PFSK-1 (cell line): ENCODE data around the gene SS18L1.

ENCODE experiments used
- FOXP2 ChIP-seq: optimal IDR thresholded peaks from 2 replicates; pipeline ENCODE3; 2011; ENCODE audit warnings: borderline replicate concordance, control low read depth, inconsistent platforms; ENCODE audit not compliant: insufficient read depth; ENCODE audit errors: extremely low read length, extremely low read depth
- POLR2AphosphoS5 ChIP-seq: IDR thresholded peaks from 2 replicates; pipeline ENCODE4 v1.6.1; 2012; ENCODE audit warnings: low read depth, mild to moderate bottlenecking, control low read depth, low read length, moderate library complexity
- REST ChIP-seq, 2 experiments: IDR thresholded peaks; 2 replicates each; pipeline versions ENCODE4 v1.6.1 to v1.8.0; 2011 to 2012; ENCODE audit warnings: low read depth in 2 of 2, low read length in 2 of 2, control low read depth in 1 of 2, inconsistent platforms in 1 of 2, mild to moderate bottlenecking in 1 of 2, moderate library complexity in 1 of 2; ENCODE audit not compliant: insufficient read depth in 1 of 2
- SIN3A ChIP-seq: IDR thresholded peaks from 2 replicates; pipeline ENCODE4 v1.6.1; 2012; ENCODE audit warnings: mild to moderate bottlenecking, low read length, moderate library complexity, borderline replicate concordance; ENCODE audit not compliant: insufficient read depth
- TAF1 ChIP-seq: IDR thresholded peaks from 2 replicates; pipeline ENCODE4 v1.6.1; 2012; ENCODE audit warnings: low read length, control low read depth, borderline replicate concordance; ENCODE audit not compliant: insufficient read depth

Gene SS18L1

DNA sequence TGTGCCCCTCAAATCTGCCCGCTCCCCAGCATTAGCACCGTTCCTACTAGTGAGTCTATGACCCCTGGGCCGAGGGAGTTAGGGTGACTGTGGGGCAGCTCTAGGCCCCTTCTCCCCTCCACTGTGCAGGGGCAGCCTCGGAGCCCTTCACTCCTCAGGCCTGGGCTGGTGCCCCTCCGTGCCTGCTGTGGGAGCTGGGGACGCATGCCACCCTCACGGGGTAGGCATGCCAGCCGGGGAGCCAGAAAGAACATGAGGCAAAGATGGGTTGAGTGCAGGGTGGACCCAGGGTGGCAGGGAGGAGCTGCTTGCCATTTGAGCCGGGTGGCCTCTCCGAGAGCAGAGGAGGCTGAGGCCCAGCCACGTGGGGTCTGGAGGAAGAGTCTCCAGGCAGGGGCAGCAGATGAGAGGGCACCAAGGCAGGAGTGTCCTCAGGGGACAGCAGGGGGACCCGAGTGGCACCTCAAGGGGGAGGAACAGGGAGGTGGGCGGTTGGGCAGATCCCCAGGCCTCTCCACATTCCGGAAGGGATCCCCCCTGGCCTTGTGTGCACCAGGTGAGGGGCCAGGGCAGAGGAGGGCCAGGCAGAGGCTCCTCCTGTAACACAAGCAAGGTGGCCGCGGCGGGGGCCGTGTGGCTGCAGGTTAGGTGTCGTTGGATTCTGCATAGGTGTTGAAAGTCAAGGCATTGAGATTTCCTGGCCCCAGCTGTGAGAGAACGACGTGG, 39.9 kb upstream of the SS18L1 start:
- no peak for TF ChIP-seq TAF1
- TF ChIP-seq REST (IDR thresholded peaks at IDR 0.05; ENCODE audit: insufficient read depth in 1 of 2, low read depth in 2 of 2, low read length in 2 of 2): no peak
- TF ChIP-seq FOXP2: no peak
- TF ChIP-seq SIN3A: no peak

DNA sequence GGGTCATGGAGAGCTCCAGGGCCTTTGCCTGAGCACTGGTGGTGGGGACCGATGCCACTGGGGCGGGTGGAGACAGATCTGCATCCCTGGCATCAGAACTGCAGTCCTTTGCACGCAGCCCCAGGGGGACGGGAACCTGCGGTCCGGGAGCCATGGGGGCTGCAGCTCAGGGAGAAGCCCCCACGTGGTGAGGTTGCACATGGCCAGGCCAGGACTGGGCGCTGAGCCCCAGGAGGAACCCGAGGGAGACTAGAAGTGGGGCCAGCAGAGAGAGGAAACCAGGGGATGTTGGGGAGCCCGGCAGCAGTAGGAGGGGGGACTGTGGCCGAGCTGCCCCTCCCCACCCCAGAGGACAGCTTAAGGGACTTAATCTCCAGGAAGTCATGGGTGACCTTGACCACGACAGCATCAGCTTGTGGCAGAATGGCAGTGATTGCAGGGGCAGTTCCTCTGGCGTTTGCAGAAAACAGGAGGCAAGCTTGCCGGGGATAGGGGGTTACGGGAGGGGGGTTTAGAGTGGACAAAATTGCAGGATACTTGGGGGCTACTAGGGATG, 39.3 kb upstream of the SS18L1 start:
- TF ChIP-seq SIN3A (no peak), POLR2AphosphoS5 (no peak), TAF1 (no peak), REST (IDR thresholded peaks at IDR 0.05; ENCODE audit: insufficient read depth in 1 of 2, low read depth in 2 of 2, low read length in 2 of 2) (no peak), FOXP2 (no peak)

GRCh38 chr20:62104791-62105345, 38.7 kb upstream of the SS18L1 start:
- TF ChIP-seq POLR2AphosphoS5: no peak
- no peak for TF ChIP-seq REST (IDR thresholded peaks at IDR 0.05; ENCODE audit: insufficient read depth in 1 of 2, low read depth in 2 of 2, low read length in 2 of 2)
- TF ChIP-seq TAF1: no peak

DNA sequence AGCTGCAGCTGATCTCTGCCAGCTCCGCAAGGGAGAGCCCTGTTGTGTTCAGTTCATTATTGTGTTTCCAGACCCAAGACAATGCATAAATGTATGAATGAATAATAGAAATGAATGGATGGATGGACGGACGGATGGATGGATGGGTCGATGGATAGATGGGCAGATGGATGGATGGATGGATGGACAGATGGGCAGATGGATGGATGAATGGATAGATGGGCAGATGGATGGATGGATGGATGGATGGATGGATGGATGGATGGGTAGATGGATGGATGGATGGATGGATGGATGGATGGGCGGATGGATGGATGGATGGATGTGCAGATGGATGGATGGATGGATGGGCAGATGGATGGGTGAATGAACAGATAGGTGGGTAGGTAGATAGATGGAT, 38.0 kb upstream of the SS18L1 start:
- TF ChIP-seq REST (IDR thresholded peaks at IDR 0.05; ENCODE audit: insufficient read depth in 1 of 2, low read depth in 2 of 2, low read length in 2 of 2): no peak
- TF ChIP-seq POLR2AphosphoS5: no peak
- TF ChIP-seq TAF1: no peak
- TF ChIP-seq FOXP2: no peak
- no peak for TF ChIP-seq SIN3A
